Muscle layer of duodenum (tissue), 2 donors: ENCODE measurements around the gene DMP1.

Source experiments
- H3K27ac ChIP-seq: one replicate; pipeline ENCODE4 v1.7.0; 2013; ENCODE audit warnings: mild to moderate bottlenecking, low read length
- H3K27me3 ChIP-seq: one replicate; pipeline ENCODE4 v1.7.0; 2013; ENCODE audit warnings: low read depth, mild to moderate bottlenecking, control low read depth, low read length
- H3K36me3 ChIP-seq, 2 donors: one replicate each; pipeline ENCODE4 v1.7.0; 2013; ENCODE audit warnings: low read length in 2 of 2, control low read depth in 1 of 2, mild to moderate bottlenecking in 1 of 2; ENCODE audit not compliant: insufficient read depth in 2 of 2, control insufficient read depth in 1 of 2
- H3K4me1 ChIP-seq, 2 donors: one replicate each; pipeline ENCODE4 v1.7.0; 2013; ENCODE audit warnings: low read length in 2 of 2, mild to moderate bottlenecking in 2 of 2, control low read depth in 1 of 2, moderate library complexity in 1 of 2; ENCODE audit not compliant: insufficient read depth in 2 of 2, control insufficient read depth in 1 of 2
- H3K4me3 ChIP-seq, 2 donors: one replicate each; pipeline ENCODE4 v1.7.0; 2013; ENCODE audit warnings: low read length in 2 of 2, low read depth in 1 of 2, mild to moderate bottlenecking in 1 of 2
- H3K9me3 ChIP-seq, 2 donors: one replicate each; pipeline ENCODE4 v1.7.0; 2013; ENCODE audit warnings: low read length in 2 of 2, control low read depth in 1 of 2, mild to moderate bottlenecking in 1 of 2; ENCODE audit not compliant: control insufficient read depth in 1 of 2
- donor health status: healthy.

The DMP1 gene

GRCh38 chr4:87649980-87650379 is at the start of gene DMP1:
Gene DMP1, plus strand, starts transcription at chr4:87650280. Its CDS starts 6,213 bp downstream, at chr4:87656493.
- Histone ChIP-seq H3K36me3 (no peaks in the 10 kb centered on the region), H3K4me3 (no peak within 1 kb of the TSS), H3K27me3 (no peaks in the 10 kb centered on the region), H3K9me3 (no peaks in the 10 kb centered on the region), H3K4me1 (no peaks in the 10 kb centered on the region), H3K27ac (no peak within 1 kb of the TSS)

GRCh38 chr4:87601361-87601760 is 48.7 kb upstream of the DMP1 start:
- H3K36me3 ChIP-seq: no peaks in the 10 kb centered on the region
- H3K27me3 ChIP-seq: no peaks in the 10 kb centered on the region
- no peak overlapping the region for H3K27ac ChIP-seq
- no peaks in the 10 kb centered on the region for H3K9me3 ChIP-seq
- H3K4me3 ChIP-seq: no peak overlapping the region
- H3K4me1 ChIP-seq: no peaks in the 10 kb centered on the region

- Histone ChIP-seq H3K4me3 (no peak within 1 kb of the TSS), H3K36me3 (no peaks in the 10 kb centered on the region), H3K4me1 (no peaks in the 10 kb centered on the region), H3K9me3 (no peaks in the 10 kb centered on the region), H3K27ac (no peak within 1 kb of the TSS), H3K27me3 (no peaks in the 10 kb centered on the region)
Observed at GRCh38 chr4:87608229-87608628, 41.9 kb upstream of the DMP1 start, which contains the start of gene DSPP. Gene DSPP, plus strand, starts transcription at chr4:87608529. Its CDS starts 2,380 bp downstream, at chr4:87610909.

- no peak overlapping the region for H3K27ac ChIP-seq
- no peak overlapping the region for H3K4me3 ChIP-seq
- no peaks in the 10 kb centered on the region for H3K36me3 ChIP-seq
- H3K4me1 ChIP-seq: no peaks in the 10 kb centered on the region
- no peaks in the 10 kb centered on the region for H3K27me3 ChIP-seq
- no peaks in the 10 kb centered on the region for H3K9me3 ChIP-seq
Observed at GRCh38 chr4:87614292-87614890, 35.7 kb upstream of the DMP1 start.

- Histone ChIP-seq H3K36me3 (no peaks in the 10 kb centered on the region), H3K4me3 (no peak overlapping the region), H3K9me3 (no peaks in the 10 kb centered on the region), H3K27me3 (no peaks in the 10 kb centered on the region), H3K27ac (no peak overlapping the region), H3K4me1 (no peaks in the 10 kb centered on the region)
Observed at GRCh38 chr4:87616268-87616667, 33.8 kb upstream of the DMP1 start.

- H3K4me3 ChIP-seq: no peak overlapping the region
- peak overlapping the region; percentile 79 for H3K27ac ChIP-seq
- H3K27me3 ChIP-seq: no peaks in the 10 kb centered on the region
- H3K36me3 ChIP-seq: no peaks in the 10 kb centered on the region
- no peaks in the 10 kb centered on the region for H3K4me1 ChIP-seq
- H3K9me3 ChIP-seq: no peaks in the 10 kb centered on the region
Observed at GRCh38 chr4:87620086-87620485, 30.0 kb upstream of the DMP1 start.

DNA sequence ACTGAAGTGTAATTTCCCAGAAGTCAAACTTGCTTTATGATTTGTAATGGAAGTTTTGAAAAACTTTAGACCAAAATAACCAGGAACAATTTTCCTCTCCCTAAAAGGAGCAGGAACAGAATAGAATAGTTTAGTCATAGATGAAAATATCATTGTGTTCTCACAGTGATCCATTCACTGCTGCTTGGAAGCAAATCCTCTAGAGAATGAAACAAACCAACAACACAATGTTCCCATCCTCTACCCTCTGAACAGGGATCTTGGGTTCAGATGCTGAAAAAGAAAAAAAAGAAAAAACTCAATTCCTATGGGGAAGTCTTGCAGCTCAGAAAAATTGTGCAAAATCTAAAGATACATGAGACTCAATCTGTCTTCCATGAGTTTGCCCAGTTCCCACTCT is 29.6 kb upstream of the DMP1 start:
- H3K9me3 ChIP-seq: no peaks in the 10 kb centered on the region
- H3K4me1 ChIP-seq: no peaks in the 10 kb centered on the region
- no peaks in the 10 kb centered on the region for H3K27me3 ChIP-seq
- H3K4me3 ChIP-seq: no peak overlapping the region
- H3K36me3 ChIP-seq: no peaks in the 10 kb centered on the region
- peak overlapping the region; percentile 47 for H3K27ac ChIP-seq

GRCh38 chr4:87622303-87622702 is 27.8 kb upstream of the DMP1 start:
- Histone ChIP-seq H3K4me3 (no peak overlapping the region), H3K27ac (peak overlapping the region; percentile 0)

DNA sequence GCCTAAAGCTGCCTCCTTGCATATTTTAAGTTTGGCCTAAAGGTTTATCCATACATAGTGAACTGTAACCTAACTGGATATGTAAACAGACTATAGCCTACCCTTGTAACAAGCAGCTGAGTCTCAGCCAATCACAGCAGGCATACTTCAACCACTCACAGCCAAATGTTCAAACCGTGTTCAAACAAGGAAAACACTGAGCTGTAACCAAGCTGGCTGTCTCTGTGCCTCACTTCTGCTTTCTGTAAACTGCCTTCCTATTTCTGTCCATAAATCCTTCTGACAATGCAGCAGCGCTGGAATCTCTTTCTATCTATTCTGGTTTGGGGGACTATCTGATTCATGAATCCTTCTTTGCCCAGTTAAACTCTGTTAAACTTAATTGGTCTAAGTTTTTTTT is 25.4 kb upstream of the DMP1 start:
- no peak overlapping the region for H3K27ac ChIP-seq
- no peaks in the 10 kb centered on the region for H3K4me1 ChIP-seq
- H3K4me3 ChIP-seq: no peak overlapping the region
- H3K36me3 ChIP-seq: no peaks in the 10 kb centered on the region
- no peaks in the 10 kb centered on the region for H3K27me3 ChIP-seq
- H3K9me3 ChIP-seq: no peaks in the 10 kb centered on the region

More at GRCh38 chr4:87622303-87622702, 27.8 kb upstream of the DMP1 start:
- H3K4me1 ChIP-seq: no peaks in the 10 kb centered on the region
- H3K36me3 ChIP-seq: no peaks in the 10 kb centered on the region
- H3K27me3 ChIP-seq: no peaks in the 10 kb centered on the region
- no peaks in the 10 kb centered on the region for H3K9me3 ChIP-seq

DNA sequence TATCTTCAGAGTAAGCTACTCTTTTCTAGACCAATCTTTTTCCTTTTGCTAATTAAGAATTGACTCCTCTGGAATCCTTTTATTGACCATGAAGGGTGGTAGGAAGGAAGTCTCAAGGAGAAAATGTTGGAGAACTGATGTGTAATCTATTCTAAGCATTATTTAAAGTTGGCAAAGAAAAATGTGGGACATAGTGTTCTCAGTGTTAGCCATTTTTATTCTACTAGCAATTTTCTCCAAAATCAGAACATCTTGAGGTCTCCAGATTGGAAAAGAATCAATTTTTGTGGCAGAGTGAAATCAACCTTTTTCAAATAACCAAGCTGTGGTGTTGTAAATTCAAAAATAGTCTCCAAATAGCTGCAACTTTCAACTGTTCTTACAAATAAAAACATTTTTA is 18.4 kb upstream of the DMP1 start:
- no peak overlapping the region for H3K4me3 ChIP-seq
- H3K9me3 ChIP-seq: no peaks in the 10 kb centered on the region
- no peaks in the 10 kb centered on the region for H3K27me3 ChIP-seq
- H3K4me1 ChIP-seq: no peaks in the 10 kb centered on the region
- H3K36me3 ChIP-seq: no peaks in the 10 kb centered on the region
- H3K27ac ChIP-seq: no peak overlapping the region

GRCh38 chr4:87632469-87632868 is 17.6 kb upstream of the DMP1 start:
- no peak overlapping the region for H3K27ac ChIP-seq
- H3K9me3 ChIP-seq: no peaks in the 10 kb centered on the region
- no peaks in the 10 kb centered on the region for H3K27me3 ChIP-seq
- no peaks in the 10 kb centered on the region for H3K4me1 ChIP-seq
- no peaks in the 10 kb centered on the region for H3K36me3 ChIP-seq
- no peak overlapping the region for H3K4me3 ChIP-seq

DNA sequence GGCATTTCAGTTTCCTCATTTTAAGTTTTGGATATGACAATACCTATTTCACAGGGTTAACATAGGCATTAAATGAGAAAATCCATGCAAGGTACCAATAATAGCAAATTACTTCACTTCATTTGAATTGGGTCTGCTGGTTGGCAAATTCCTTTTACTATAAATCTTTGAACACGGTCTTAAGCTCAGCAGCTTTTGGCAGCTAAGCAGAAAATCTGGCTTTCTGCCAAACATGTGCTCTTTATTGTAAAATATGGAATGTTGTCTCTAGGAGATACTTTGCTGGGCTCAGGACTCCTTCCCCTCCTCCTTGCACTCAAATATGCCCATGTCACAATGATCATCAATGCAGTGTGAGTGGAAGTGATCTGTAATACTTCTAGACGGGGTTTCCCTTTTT is 16.8 kb upstream of the DMP1 start:
- H3K4me1 ChIP-seq: no peaks in the 10 kb centered on the region
- H3K27ac ChIP-seq: no peak overlapping the region
- no peak overlapping the region for H3K4me3 ChIP-seq
- no peaks in the 10 kb centered on the region for H3K9me3 ChIP-seq
- H3K36me3 ChIP-seq: no peaks in the 10 kb centered on the region
- H3K27me3 ChIP-seq: no peaks in the 10 kb centered on the region
